ENCODE data around the gene RIC1.
"Not testable (repeated sequence)": the region's sequence is repeated elsewhere in the genome, so short reads cannot be mapped to it uniquely, and the experiment has no call there.

RIC1 gene

DNA sequence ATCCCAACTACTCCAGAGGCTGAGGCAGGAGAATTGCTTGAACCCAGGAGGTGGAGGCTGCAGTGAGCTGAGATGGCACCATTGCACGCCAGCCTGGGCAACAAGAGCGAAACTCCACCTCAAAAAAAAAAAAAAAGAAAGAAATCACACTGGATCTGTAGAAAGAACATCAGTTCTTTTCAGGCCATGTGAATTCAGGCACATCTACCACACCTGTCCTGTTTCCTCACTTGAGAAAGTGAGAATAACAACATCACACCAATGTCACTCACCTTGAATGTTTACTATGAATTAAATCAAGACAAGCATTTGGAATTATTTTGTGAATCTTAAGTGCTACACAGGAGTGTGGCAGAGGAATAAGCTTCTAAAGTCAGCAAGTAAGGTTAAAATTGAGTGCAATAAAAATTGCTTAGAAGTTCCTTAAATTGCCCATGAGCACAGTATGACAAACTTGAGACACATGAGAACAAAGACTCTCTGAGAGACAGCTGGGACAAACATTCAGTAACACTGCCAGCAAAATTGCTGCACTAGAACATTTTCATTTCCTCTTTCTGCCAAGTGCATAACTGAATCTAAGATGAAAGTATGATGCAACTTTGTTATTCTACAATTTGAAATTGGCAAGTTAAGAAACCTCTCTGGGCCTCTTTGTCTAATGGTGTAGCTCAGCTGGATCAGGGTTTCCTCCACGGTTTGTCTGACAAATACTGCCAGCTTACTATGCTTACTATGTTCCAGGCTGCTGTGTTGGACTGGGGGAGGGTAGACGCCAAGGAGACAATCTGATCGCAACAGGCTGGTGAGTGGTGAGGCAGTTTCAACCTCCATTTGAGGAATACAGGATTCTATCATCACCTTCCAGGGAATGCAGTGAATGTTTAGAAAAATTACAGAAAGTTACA is 1.9 kb upstream of the RIC1 start:
- peak; percentile 93 for DNase-seq

DNA sequence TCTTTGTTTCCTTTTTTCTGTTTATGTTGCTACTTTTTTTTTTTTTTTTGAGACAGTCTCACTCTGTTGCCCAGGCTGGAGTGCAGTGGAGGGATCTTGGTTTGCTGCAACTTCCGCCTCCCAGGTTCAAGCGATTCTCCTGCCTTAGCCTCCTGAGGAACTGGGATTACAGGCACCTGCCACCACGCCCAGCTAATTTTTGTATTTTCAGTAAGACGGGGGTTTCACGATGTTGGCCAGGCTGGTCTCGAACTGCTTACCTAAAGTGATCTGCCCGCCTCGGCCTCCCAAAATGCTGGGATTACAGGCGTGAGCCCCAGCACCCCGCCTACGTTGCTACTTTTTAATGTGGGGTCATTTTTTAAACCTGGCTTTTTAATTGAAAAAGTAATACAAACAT is 1.2 kb upstream of the RIC1 start:
- DNase-seq, result not testable (repeated sequence)

DNA sequence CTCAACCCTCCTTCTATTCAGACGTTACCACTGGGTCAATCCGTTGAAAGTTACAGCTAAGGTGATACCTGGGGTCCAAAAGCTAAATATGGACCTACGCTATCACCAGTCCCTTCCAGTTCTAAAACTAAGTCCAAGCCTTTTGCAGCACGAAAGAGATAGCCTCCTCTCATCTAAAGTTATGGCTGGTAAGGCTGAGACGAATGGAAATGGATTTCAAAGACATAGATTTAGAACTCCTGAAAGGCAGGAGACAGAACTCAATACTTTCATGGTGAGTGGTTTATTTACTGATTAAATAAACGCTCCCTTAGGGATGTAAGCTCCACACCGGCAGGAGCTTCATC is 751 bp upstream of the RIC1 start:
- no peak for DNase-seq

DNA sequence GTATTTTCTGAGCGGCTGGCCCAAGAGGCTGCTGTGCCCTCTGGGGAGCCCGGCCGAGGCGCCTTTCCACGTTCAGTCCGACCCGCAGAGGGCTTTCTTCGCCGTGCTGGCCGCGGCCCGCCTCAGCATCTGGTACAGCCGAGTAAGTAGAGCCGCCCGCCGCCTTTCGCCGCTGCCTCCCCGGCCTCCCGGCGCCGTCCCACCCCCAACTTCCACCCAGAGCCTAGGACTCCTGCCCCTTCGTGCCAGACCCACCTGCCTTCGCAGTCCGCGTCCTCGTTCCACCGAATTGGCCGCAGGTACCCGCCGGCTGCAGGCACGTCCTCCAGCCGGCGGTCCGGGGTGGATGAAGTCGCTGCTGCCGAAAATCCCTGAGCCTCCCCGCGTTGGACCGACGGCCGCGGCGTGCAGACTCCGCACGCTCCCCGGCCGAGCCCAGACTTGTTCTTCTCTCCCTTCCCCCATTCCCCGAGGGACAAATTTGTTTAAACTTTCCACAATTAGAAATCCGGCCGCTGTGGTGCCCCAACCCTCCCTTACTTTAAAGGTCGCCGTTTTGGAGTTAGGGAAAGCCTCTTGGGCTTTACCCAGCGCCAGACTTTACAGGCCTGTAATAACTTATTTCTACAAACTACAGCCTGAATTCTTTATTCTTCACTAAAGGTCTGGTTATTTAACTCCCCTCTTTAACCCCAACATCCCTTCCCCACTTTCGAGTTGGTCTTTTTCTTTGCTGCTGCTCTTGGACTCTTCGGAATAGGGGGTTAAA is 589 bp downstream of the RIC1 start:
- peak; percentile 52 for DNase-seq

DNA sequence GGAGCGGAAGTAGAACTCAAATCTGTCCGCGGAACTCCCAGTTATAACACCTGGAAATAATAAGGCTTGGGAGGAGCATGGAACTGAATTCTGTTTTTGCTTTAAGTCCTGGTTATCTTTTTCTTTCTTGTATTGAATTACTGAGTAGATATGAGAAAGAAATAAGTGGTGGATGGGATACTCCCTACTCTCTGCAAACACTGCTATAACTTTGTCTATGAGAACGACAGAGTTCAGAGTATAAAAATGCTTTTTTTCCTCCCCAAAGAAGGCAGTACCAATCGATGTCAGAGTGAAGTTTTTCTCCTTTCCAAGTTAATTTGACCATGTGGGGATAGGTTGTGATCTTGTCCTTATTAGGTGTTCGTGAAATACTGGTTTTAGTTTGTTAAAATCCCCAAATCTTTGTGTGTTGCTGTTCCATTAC is 1.2 kb downstream of the RIC1 start:
- peak; percentile 52 for DNase-seq

DNA sequence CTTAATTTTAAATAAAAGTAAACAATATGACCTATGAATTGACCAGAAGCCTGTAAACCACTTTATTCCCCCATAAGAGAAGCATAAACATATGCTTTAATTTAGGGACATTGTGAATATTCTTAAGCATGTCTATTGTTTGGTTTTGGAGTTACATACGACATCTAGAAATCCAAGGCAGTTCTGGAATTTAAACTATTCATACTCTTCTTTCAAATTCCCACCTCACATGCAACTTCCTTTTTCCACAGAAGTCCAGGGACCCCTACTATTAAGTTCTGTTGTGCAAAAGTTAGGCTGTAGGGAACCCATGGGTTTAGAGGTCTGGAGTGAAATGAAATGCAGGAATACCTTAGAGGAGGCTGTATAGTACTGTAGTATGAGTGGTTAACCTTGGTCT is 2.1 kb downstream of the RIC1 start:
- no peak for DNase-seq

DNA sequence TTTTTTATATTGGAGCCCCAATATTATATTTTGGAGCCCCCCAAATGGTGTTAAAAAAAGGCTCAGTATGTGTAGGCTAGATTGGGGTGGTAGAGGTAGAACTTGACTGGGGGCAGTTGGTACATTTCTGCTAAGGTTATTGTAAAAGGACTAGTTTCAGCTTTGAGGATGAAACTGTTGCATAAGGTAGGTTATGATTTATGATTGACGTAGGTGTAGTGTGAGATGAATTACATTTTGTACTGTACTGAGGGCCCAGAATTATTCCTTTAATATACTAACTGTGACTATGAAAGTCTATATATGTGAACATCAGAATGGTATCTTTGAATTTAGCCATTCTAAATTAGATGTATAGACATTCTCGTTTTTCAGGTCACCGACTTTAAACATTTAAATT is 3.6 kb downstream of the RIC1 start:
- no peak for DNase-seq

DNA sequence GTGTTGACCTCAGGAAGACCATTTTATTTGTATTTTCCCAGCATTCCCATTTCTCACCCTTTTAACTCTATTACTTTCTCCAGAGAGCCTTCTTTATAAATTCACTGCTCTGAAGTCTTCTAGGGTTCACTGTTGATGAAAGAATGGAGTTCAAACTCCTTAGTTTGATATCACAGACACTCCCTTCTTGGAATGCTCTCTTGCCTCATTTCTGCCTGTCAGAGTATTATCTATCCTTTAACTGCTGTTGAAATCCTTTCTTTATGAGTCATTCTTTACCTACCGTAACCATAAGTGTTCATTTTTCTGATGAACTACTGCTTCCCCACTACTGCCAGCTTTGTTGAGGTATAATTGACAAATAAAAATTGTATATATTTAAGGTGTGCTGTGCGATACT is 4.3 kb downstream of the RIC1 start:
- peak; percentile 84 for DNase-seq

DNA sequence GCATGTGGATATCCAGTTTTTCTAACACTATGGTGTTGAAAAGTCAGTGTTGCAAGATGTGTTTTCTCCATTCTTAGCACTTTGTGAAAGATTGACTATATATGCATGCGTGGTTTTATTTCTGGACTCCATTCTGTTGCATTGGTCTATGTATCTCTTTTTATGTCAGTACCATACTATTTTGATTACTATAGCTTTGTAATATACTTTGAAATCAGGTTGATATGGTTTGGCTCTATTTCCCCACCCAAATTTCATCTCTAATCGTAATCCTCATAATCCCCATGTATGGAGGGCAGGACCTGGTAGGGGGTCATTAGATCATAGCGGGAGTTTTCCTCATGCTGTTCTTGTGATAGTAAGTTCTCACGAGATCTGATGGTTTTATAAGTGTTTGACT is 6.5 kb downstream of the RIC1 start:
- DNase-seq, result no peak

DNA sequence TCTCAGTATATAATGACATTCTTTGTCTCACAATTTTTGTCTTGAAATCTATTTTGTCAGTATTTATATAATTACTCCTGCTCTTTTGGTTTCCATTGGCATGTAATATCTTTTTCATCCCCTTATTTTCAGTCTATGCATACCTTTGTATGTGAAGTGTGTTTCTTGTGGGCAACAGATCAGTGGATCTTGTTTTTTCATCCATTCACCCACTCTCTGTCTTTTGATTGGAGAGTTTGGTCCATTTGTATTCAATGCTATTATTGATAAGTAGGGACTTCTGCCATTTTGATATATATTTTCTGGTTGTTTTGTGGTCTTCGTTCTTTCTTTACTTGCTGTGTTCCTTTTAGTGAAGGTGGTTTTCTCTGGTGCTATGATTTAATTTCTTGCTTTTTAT is 10.9 kb downstream of the RIC1 start:
- no peak for DNase-seq

DNA sequence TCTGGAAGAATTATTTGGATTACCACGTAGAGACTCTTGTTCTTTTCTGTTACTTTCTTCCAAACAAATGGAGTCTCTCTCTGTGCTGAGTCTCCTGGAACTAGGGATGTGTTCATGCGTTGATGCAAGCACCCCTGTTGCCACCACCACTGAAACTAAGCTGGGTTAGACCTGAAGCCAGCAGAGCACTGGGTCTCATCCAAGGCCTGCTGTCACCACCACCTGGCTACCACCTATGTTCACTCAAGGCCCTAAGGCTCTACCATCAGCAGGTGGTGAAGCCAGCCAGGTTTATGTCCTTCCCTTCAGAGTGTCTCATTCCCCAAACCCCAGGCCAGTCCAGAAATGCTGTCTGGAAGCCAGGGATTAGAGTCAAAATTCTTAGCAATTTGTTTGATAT is 13.3 kb downstream of the RIC1 start:
- no peak for DNase-seq

DNA sequence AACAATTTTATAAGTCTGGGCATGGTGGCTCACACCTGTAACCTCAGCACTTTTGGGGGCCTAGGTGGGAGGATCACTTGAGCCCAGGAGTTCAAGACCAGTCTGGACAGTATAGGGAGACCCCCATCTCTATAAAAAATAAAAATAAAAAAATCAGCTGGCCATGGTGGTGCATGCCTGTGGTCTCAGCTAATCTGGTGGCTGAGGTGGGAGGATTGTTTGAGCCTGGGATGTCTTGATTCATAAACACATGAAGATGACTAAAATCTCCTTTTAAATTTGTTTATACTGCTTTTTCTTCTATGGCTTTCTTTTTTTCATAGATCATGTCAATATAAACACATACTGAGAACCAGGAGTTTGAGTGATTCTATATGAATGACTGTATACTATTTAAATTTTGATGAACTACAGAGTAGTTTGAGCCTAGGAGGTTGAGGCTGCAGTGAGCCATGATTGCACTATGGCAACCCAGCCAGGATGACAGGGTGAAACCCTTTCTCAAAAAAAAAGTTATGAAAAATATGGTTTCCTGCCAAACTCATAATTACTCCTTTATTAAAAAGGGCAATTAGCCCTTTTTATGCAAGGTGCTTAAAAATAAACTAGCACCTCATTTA is 14.2 kb downstream of the RIC1 start:
- DNase-seq, result no peak

DNA sequence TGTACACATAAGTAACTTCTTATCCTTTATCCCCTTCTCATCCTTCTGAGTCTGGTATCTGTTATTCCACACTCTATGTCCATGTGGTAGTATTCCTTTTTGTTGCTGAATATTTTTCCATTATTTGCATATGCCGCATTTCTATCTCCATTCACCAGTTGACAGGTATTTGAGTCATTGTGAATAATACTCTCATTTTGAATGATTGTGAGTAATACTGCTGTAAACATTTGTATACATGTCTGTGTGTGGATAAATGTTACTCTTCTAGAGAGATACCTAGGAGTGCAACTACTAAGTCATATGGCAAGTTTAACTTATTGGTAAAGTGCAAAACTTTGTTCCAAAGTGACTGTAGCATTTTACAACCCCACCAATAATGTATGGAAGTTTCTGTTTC is 15.6 kb downstream of the RIC1 start:
- no peak for DNase-seq

DNA sequence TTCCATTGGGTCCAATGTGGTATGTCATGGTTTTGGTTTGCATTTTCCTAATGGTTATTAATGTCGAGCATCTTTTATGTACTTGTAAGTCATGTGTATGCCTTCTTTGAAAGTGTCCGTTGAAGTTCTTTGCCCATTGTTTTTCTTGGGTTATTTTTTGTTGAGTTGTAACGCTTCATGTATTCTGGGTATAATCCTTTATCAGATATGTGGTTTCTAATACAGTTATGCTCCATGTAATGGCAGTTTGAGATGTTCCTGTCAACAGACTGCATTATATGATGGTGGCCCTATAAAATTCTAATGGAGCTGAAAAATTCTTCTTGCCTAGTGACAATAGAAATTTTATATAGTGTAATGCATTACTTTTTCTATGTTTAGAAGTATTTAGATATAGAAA is 17.2 kb downstream of the RIC1 start:
- peak; percentile 53 for DNase-seq

DNA sequence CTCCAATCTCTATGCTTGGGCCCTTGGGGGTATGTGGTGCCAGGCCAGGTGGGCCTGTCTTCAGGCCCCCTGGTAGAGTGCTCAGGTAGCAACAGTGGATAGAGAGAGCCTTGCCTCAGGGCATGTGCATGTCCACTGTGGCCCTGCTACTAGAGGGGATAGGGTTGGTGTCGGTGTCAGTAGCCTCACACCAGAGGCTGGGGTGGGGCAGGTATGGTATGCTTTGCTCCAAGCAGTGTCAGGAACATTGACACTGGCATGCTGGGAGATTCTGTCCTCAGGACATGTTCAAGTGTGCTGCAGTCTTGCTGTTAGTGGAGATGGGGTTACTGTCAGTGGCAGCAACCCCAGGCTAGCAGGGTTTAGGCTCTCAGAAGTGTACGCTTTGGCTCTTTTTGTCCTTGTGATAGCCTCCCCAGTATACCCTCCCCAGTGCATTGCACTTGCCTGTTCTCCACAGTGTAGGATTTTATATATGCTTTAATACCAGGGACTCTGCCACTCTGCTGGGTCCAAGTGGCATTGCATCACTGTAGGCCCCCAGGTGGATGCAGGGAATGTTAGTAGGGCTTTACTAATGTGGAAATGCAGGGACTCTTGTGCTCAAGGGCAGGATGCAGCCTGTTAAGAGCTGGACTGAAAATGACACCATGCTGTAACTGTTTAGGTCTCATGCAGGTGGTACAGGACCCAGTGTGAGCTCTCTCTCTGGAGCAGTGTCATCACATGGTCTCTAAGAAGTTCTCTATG is 21.6 kb downstream of the RIC1 start:
- no peak for DNase-seq

DNA sequence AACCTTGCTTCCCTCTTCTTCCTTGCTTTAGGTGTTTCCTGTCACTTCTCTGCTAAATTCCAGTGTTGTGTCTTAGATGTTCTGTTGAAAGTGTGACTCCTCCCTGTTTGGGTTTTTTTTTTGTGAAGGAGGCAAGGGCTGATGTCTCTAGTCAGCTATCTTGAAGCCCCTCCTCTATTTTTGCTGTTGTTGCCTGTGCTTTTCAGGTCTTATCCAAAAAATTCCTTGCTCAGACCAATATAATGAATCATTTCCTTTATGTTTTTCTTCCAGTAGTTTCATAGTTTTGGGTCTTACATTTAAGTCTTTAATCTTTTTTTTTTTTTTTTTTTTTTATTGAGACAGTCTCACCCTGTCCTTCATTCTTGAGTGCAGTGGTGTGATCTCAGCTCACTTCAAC is 22.3 kb downstream of the RIC1 start:
- DNase-seq, result no peak

DNA sequence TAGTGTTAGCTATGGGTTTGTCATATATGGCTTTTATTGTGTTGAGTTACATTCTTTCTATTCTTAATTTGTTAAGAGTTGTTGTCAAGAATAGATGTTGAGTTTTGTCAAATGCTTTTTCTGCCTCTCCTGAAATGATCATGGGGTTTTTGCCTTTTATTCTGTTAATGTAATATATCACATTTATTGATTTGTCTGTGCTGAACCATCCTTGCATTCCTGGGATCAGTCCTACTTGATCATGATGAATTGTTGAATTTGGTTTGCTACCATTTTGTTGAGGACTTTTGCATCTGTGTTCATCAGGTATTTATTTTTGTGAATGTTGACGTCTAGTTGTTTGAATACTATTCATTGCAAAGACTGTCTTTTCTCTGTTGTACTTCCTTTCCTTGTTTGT is 23.9 kb downstream of the RIC1 start:
- peak; percentile 16 for DNase-seq

DNA sequence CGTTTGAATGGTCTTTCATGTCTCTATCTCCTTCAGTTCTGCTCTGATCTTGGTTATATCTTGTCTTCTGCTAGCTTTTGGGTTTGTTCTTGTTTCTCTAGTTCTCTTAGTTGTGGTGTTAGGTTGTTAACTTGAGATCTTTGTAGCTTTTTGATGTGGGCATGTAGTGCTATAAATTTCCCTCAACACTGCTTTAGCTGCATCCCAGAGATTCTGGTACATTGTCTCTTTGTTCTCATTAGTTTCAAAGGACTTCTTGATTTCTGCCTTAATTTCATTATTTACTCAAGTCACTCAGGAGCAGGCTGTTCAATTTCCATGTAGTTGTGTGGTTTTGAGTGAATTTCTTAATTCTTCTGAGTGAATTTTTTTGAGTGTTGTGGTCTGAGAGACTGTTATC is 33.9 kb downstream of the RIC1 start:
- DNase-seq, result not testable (repeated sequence)

DNA sequence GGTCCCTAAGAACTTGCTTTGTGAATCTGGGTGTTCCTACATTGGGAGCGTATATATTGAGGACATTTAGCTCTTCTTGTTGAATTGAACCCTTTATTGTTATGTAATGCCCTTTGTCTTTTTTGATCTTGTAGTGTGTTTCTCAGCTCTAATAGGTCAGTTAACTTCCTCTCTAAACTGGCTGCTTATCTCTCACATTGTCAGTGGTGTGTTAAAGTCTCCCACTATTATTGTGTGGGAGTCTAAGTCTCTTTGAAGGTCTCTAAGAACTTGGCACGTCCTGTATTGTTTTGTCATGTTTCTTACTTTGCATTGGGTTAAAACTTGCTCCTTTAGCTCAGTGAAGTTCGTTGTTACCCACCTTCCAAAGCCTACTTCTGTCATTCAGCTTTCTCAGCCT is 36.2 kb downstream of the RIC1 start:
- DNase-seq, result peak; percentile 49

DNA sequence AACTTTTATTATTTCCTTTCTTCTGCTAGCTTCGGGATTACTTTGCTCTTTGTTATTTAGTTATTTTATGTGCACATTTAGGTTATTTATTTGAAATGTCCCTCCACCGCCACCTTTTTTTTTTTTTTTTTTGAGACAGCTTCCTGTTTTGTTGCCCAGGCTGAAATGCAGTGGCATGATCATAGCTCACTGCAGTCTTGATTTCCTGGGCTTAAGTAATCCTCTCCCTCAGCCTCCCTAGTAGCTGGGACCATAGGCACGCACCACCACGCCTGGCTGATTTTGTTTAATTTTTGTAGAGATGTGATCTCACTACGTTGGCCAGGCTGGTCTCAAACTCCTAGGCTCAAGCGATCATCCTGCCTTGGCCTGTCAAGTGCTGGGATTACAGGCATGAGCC is 38.5 kb downstream of the RIC1 start:
- no peak for DNase-seq

DNA sequence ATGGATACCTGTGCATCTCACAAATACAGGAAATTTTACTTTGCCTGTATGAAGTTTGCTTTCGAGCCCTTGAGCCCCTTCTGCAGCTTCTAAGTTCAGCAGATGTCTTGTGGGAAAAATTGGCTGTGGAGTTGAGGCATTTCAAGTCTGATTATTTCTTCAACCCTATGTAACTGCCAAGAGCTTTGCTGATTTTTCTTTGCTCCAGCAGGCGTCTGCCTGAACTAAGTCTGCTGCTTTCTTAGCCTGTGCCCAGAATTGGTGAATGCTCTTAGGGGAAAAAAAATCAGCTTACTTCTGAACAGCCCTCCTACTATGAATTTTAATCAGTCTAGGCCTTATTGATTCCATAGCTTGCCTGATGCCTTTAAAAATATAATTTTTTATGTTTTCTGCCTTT is 41.2 kb downstream of the RIC1 start:
- DNase-seq, result no peak

DNA sequence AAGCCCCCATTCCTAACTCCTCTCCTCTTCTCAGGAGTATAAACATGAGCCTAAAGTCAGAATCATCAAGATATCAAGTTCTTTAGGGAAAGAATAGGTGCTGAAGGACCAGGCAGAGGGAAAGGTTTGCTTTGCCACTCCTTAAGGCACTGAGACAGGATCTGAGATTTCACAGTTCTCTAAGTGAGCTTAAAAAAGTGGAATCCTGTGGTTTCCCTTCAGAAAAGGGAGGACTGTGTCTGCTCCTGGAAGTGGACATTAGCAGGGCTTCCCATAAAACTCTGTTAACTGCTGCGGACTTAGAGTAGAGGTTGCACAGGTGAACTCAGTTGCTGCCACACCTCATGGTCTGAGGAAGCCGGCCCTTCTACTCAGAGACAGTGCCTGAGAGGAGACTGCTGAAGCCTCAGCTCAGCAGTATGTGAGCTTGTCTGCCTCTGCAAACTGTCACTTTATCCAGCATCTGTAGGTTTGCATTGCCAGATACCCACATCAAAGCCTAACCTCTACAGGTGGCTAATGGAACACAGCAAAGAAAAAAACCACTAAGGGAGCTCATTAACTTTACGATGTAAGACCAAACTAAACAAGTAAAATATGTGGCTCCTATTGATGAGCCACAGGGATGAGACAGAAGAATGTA is 42.9 kb downstream of the RIC1 start:
- DNase-seq, result no peak

DNA sequence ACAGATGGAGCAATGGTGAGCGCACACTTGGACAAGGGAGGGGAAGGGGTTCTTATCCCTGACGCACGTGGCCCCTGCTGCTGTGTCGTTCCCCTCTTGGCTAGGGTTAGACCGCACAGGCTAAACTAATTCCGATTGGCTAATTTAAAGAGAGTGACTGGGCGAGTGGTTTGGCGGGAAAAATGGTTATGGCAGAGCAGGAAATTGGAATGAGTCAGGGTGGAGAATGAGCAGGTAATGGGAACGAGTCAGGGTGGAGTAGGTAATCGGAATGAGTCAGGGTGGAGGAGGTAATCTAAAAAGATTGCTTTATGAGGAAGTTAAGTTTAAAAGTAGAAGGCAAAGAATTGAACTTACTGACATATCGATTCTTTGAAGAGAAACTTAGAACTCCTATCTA is 46.1 kb downstream of the RIC1 start:
- DNase-seq, result not testable (repeated sequence)
